Adrenal gland (tissue), 12 donors: ENCODE results near the gene FDPS. TPM values are rescaled to one million over a fixed set of nuclear protein-coding genes. Genes with fewer than 3 reads are reported as not detected.

Source experiments
- DNase-seq, 7 donors: peaks; one replicate each; pipeline ENCODE4 v3.0.0-alpha.2; 2019 to 2020
- H3K27ac ChIP-seq, 5 donors: fragments of 200-600 bp; sonication (generic) in 4 of 5; 1 replicate in 3 of 5; 2 replicates in 2 of 5; pipeline versions ENCODE4 v1.5.1 to v1.8.0; 2016 to 2020; ENCODE audit warnings: mild to moderate bottlenecking in 1 of 5
- H3K27me3 ChIP-seq: fragments of 200-600 bp; 2 replicates; pipeline ENCODE4 v1.8.0; 2021
- H3K36me3 ChIP-seq, 2 donors: fragments of 200-600 bp; replicated peaks in 1 of 2; 1 replicate in 1 of 2; 2 replicates in 1 of 2; pipeline versions ENCODE4 v1.5.1 to v1.8.0; 2018 to 2022
- H3K4me1 ChIP-seq, 2 donors: fragments of 200-600 bp; replicated peaks in 1 of 2; 1 replicate in 1 of 2; 2 replicates in 1 of 2; pipeline versions ENCODE4 v1.5.1 to v1.8.0; 2018 to 2021
- H3K4me3 ChIP-seq, 4 donors: fragments of 200-600 bp; sonication (generic) in 3 of 4; one replicate each; pipeline ENCODE4 v1.5.1; 2016 to 2018
- H3K9me3 ChIP-seq, 3 donors: fragments of 200-600 bp; sonication (generic) in 1 of 3; replicated peaks in 1 of 3; 1 replicate in 2 of 3; 2 replicates in 1 of 3; pipeline versions ENCODE4 v1.5.1 to v1.8.0; 2016 to 2021
- CTCF ChIP-seq, 6 experiments: fragments of 450-650 bp in 4 of 6; fragments of 200-600 bp in 2 of 6; sonication (generic) in 1 of 6; IDR thresholded peaks; 1 replicate in 5 of 6; 2 replicates in 1 of 6; pipeline versions ENCODE4 v1.5.1 to v1.8.0; 2016 to 2021; ENCODE audit warnings: antibody characterized with exemption in 6 of 6, mild to moderate bottlenecking in 2 of 6, moderate library complexity in 1 of 6
- POLR2A ChIP-seq, 2 donors: fragments of 450-650 bp; IDR thresholded peaks; one replicate each; pipeline ENCODE4 v1.6.1; 2017; ENCODE audit warnings: antibody characterized with exemption in 2 of 2, mild to moderate bottlenecking in 2 of 2, moderate library complexity in 1 of 2
- WGBS, 4 donors: extraction: QIAGEN DNeasy Blood & Tissue Kit in 2 of 4; methylation state at CpG; one replicate each; pipeline versions ENCODE4 v1.1.5 to v1.1.7; 2013 to 2017; 5-methylcytosine and 5-hydroxymethylcytosine counted together
- intact Hi-C, 2 donors: fragments of 100-400 bp; cut with DNase I; formaldehyde crosslinking; loops; one replicate each; pipeline versions ENCODE4 v1.14.1 to v1.15.0; 2022 to 2023
- polyA plus RNA-seq, 3 donors: library from polyadenylated mRNA; stranded (reverse); fragments of 200-250 nt in 2 of 3; fragments of 350-450 nt in 1 of 3; fragmentation: Illumina TruSeq in 1 of 3; extraction: RNeasy Lipid Tissue Mini Kit (QIAGEN cat#74804) in 1 of 3; gene quantifications; one replicate each; pipeline ENCODE4 v1.2.3, GENCODE V29; 2013 to 2014
- total RNA-seq, 9 donors: library from RNA; depleted of rRNA in 4 of 9; stranded (reverse); fragments of >200 nt in 4 of 9; fragments of 120-200 nt in 1 of 9; fragmentation: NEBNext Ultra II Directional in 1 of 9; extraction: Animal tissue kit (Norgen Biotek cat#: 25700) in 1 of 9; gene quantifications; one replicate each; pipeline versions ENCODE4 v1.1.0 to v1.2.4, GENCODE V29; 2013 to 2023
- donor health status: healthy with polysubstance abuse.
- donor health status: Bipolar disorder and iron deficiency.
- donor health status: DM: yes; HTN: yes; CAD: no.
- donor health status: DM: no; HTN: no; CAD: no.
- donor health status: DM: no; HTN: no; CAD: no.
- donor health status: DM: yes; HTN: yes; CAD: no.

Gene FDPS
- total and polyA plus RNA-seq, 12 donors, result 107 to 2,334 (median 206) TPM

- H3K4me1 ChIP-seq, result peaks cover 13 to 16% of the 10 kb centered on the region in 2 donors
- WGBS, 4 donors, result 0 to 1% (median 0%) methylated on average over 6 to 9 of the region's 9 CpGs; no CpG with 5 or more reads in 1 of the 4 donors
- no peaks in the 10 kb centered on the region for H3K9me3 ChIP-seq
- no peak for DNase-seq
- TF ChIP-seq CTCF (IDR thresholded peaks at IDR 0.05) (peak in 1 of 6 experiments; percentile 13), POLR2A (IDR thresholded peaks at IDR 0.05) (no peak)
- intact Hi-C loops, result loop anchor here in 1 of 2 donors (5.0 kb wide), 1 partner anchor 46 kb away; the partner anchor contains the start of gene FDPS
- H3K27ac ChIP-seq, result peak overlapping the region in 4 of 5 donors; percentile 60 to 90 (median 82)
- H3K36me3 ChIP-seq, result peaks cover 0 to 70% of the 10 kb centered on the region in 2 donors
- H3K27me3 ChIP-seq, result no peaks in the 10 kb centered on the region
- H3K4me3 ChIP-seq, result peak overlapping the region; percentile 36 to 80 (median 70)
These were observed 47.2 kb upstream of the FDPS start for GRCh38 chr1:155261493-155261851.

DNA sequence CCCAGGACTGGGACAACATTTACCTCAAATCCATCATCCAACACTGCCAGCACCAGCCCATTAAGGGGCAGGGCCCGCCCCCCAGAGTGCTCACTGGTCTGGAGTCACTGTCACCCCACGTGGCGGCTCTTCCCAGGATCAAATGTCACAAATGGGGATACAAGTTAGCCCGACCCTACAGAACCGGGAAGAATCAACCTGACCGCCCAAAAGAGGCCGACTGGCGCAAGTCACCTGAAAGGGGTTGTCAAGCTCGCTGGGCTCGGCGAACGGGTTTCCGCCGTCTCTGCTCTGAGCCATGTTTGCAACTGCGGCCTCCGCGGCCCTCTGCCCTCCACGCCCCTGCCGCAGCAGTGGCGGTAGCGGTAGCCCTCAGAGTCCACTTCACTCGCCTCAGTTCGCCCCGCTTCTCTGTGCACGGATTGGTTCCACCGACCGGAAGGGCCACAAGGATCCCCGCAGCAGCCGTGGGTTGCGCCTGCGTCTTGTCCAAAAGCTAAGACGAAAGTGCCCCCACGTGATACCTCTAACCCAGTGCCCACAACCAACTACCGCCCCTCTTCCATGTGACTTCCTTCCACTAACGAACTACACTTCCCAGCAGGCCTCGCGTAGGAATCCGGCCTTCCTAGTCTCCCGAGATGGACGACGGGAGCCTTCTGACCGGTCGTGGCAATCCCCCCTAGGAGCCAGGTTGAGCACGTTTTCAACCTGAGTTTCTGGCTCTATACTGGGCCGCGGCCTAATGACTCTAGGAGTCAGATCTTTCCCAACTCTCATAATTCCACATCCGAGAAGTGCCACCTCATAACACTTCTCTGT is 46.6 kb upstream of the FDPS start, which contains the start of gene SCAMP3:
SCAMP3 (minus strand) TSS at position 509 of the 822 bp plus-strand sequence; CDS start at position 300, 209 bp downstream.
- DNase-seq, result peak; percentile 94 to 99 (median 99)
- Histone ChIP-seq H3K4me3 (peak within 1 kb of the TSS; percentile 36 to 80 (median 70)), H3K27me3 (no peaks in the 10 kb centered on the region), H3K4me1 (peaks cover 13 to 16% of the 10 kb centered on the region in 2 donors), H3K9me3 (no peaks in the 10 kb centered on the region), H3K27ac (peak within 1 kb of the TSS; percentile 22 to 90 (median 80)), H3K36me3 (peaks cover 0 to 73% of the 10 kb centered on the region in 2 donors)
- 0 to 1% (median 0%) methylated on average over 20 to 47 of the region's 47 CpGs for WGBS, 4 donors
- intact Hi-C loops, result loop anchor here in 1 of 2 donors (5.0 kb wide), 1 partner anchor 45 kb away; the partner anchor contains the start of gene FDPS
- TF ChIP-seq POLR2A (IDR thresholded peaks at IDR 0.05) (peak; percentile 79 to 95), CTCF (IDR thresholded peaks at IDR 0.05) (peak in 2 of 6 experiments; percentile 2 to 19)

GRCh38 chr1:155263067-155263466 is 45.6 kb upstream of the FDPS start:
- Histone ChIP-seq H3K9me3 (no peaks in the 10 kb centered on the region), H3K27me3 (no peaks in the 10 kb centered on the region), H3K27ac (peak overlapping the region in 2 of 5 donors; percentile 12 to 80), H3K4me1 (peaks cover 13 to 16% of the 10 kb centered on the region in 2 donors), H3K4me3 (no peak overlapping the region), H3K36me3 (peaks cover 0 to 76% of the 10 kb centered on the region in 2 donors)
- no peak for DNase-seq
- intact Hi-C loops, result loop anchor here in 1 of 2 donors (5.0 kb wide), 1 partner anchor 44 kb away; the partner anchor contains the start of gene FDPS
- 79 to 81% (median 80%) methylated on average over 10 to 11 of the region's 11 CpGs for WGBS, 4 donors
- TF ChIP-seq CTCF (IDR thresholded peaks at IDR 0.05) (no peak), POLR2A (IDR thresholded peaks at IDR 0.05) (no peak)

DNA sequence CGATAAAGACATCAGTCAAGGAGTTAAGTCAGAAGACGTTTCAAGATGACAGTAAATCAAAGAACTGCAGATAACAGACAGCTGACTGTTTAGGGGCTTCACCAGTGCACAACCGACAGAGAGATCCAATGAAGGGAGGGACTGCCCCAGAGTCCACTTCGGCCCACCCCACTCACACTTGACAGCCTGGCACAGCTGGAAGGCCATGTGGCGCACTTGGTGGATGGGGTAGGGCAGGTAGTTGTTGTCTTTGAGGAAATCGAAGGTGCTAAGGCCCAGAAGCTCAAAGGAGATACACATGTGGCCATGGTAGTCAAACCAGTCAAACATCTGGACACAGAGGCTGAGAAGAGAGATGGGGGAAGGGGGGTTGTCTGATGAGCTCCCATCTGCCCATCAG is 42.1 kb upstream of the FDPS start:
- Histone ChIP-seq H3K4me3 (no peak overlapping the region), H3K27me3 (no peaks in the 10 kb centered on the region), H3K4me1 (peaks cover 5 to 7% of the 10 kb centered on the region in 2 donors), H3K9me3 (no peaks in the 10 kb centered on the region), H3K36me3 (peaks cover 0 to 87% of the 10 kb centered on the region in 2 donors), H3K27ac (no peak overlapping the region)
- intact Hi-C loops, result no loop called here
- 72 to 79% (median 76%) methylated on average over 6 of the region's 6 CpGs for WGBS, 4 donors
- TF ChIP-seq POLR2A (IDR thresholded peaks at IDR 0.05) (no peak), CTCF (IDR thresholded peaks at IDR 0.05) (no peak)
- no peak for DNase-seq
